HCT116 (cell line): ENCODE data around the gene PPP1R16B. TPM values are rescaled to one million over a fixed set of nuclear protein-coding genes. Genes with fewer than 3 reads are reported as not detected.

ENCODE experiments used
- ATAC-seq: fragments of 200-7000 bp; cut with Tn5 transposase; 2 replicates; pipeline ENCODE4 v1.9.1; 2020; ENCODE audit warnings: mild to moderate bottlenecking, moderate library complexity
- BruUV-seq: library from RNA; stranded (reverse); fragments of 400-500 nt; replicated peaks from 2 replicates; lab custom pipeline; 2021; lab: Mats Ljungman, UMichigan
- CTCF ChIA-PET: fragments of 300-600 bp; sonication (Branson Sonifier 250); formaldehyde crosslinking; loops from one replicate; lab custom pipeline; 2021; ENCODE audit warnings: antibody characterized with exemption; lab: Charles Lee
- POLR2A ChIA-PET: fragments of 300-600, 350-600 bp; sonication (Branson Sonifier 250); formaldehyde crosslinking; loops from one replicate; lab custom pipeline; 2021; ENCODE audit warnings: antibody characterized with exemption; lab: Charles Lee
- RAD21 ChIA-PET, 2 experiments: fragments of 300-600 bp; sonication (Branson Sonifier 250); formaldehyde crosslinking; loops; one replicate each; lab custom pipeline; 2023; ENCODE audit warnings: low total read pairs in 2 of 2; ENCODE audit not compliant: uncharacterized antibody in 2 of 2, unreplicated experiment in 2 of 2, low non-redundant PET in 1 of 2; lab: Charles Lee
- DNase-seq: peaks from one replicate; pipeline ENCODE4 v3.0.0-alpha.2; 2010; ENCODE audit warnings: low read depth, low spot score
- H2AFZ ChIP-seq: fragments of 200-600 bp; shearing (Covaris generic), sonication (generic); 2 replicates; pipeline ENCODE4 v1.6.1; 2017; ENCODE audit warnings: low read depth, mixed run types, mixed read lengths, antibody characterized with exemption, low read length; ENCODE audit not compliant: poor library complexity, severe bottlenecking
- H3K27ac ChIP-seq: 2 replicates; pipeline ENCODE4 v1.5.1; 2012; ENCODE audit warnings: low read depth, low read length
- H3K27me3 ChIP-seq: fragments of 200-600 bp; sonication (generic); 2 replicates; pipeline ENCODE4 v1.6.1; 2016; ENCODE audit warnings: mixed run types, low read length, mixed read lengths; ENCODE audit not compliant: insufficient read depth
- H3K36me3 ChIP-seq, 2 experiments: fragments of 200-500 bp in 1 of 2; fragments of 200-600 bp in 1 of 2; sonication (Bioruptor generic) in 1 of 2; sonication (generic) in 1 of 2; 2 replicates each; pipeline versions ENCODE4 v1.5.1 to v1.6.1; 2014 to 2016; ENCODE audit warnings: low read length in 2 of 2, inconsistent platforms in 1 of 2, mixed read lengths in 1 of 2, mixed run types in 1 of 2; ENCODE audit not compliant: insufficient read depth in 2 of 2, control insufficient read depth in 1 of 2
- H3K4me1 ChIP-seq, 2 experiments: fragments of 200-600 bp in 1 of 2; sonication (generic) in 1 of 2; 2 replicates each; pipeline versions ENCODE4 v1.5.1 to v1.6.1; 2012 to 2017; ENCODE audit warnings: low read length in 2 of 2, inconsistent platforms in 1 of 2, mild to moderate bottlenecking in 1 of 2, mixed read lengths in 1 of 2, mixed run types in 1 of 2, moderate library complexity in 1 of 2; ENCODE audit not compliant: insufficient read depth in 2 of 2, control insufficient read depth in 1 of 2
- H3K4me2 ChIP-seq: fragments of 200-600 bp; sonication (generic); 2 replicates; pipeline ENCODE4 v1.6.1; 2017; ENCODE audit warnings: mixed run types, low read length, mixed read lengths
- H3K4me3 ChIP-seq, 2 experiments: fragments of 200-600 bp in 1 of 2; sonication (generic) in 1 of 2; replicated peaks in 1 of 2; 2 replicates each; pipeline ENCODE4 v1.5.1; 2011 to 2016; ENCODE audit warnings: low read length in 2 of 2, control low read depth in 1 of 2, low read depth in 1 of 2, mild to moderate bottlenecking in 1 of 2, mixed read lengths in 1 of 2, mixed run types in 1 of 2
- H3K79me2 ChIP-seq: fragments of 200-600 bp; sonication (generic); 2 replicates; pipeline ENCODE4 v1.6.1; 2017; ENCODE audit warnings: mild to moderate bottlenecking, mixed run types, low read length, moderate library complexity, mixed read lengths; ENCODE audit not compliant: insufficient read depth
- H3K9ac ChIP-seq: fragments of 200-600 bp; sonication (generic); 2 replicates; pipeline ENCODE4 v1.6.1; 2016; ENCODE audit warnings: low read length, mixed read lengths
- H3K9me2 ChIP-seq: fragments of 200-600 bp; sonication (generic), shearing (Covaris generic); 2 replicates; pipeline ENCODE4 v1.6.1; 2017; ENCODE audit warnings: mixed run types, mild to moderate bottlenecking, moderate library complexity; ENCODE audit not compliant: insufficient read depth
- H3K9me3 ChIP-seq, 2 experiments: fragments of 200-500 bp in 1 of 2; fragments of 200-600 bp in 1 of 2; sonication (Bioruptor generic) in 1 of 2; sonication (generic) in 1 of 2; 2 replicates each; pipeline ENCODE4 v1.6.1; 2014 to 2017; ENCODE audit warnings: low read length in 2 of 2, mixed read lengths in 2 of 2, inconsistent platforms in 1 of 2, low read depth in 1 of 2, mild to moderate bottlenecking in 1 of 2, mixed run types in 1 of 2, moderate library complexity in 1 of 2; ENCODE audit not compliant: control insufficient read depth in 1 of 2, insufficient read depth in 1 of 2
- H4K20me1 ChIP-seq: fragments of 200-600 bp; sonication (generic), shearing (Covaris generic); 2 replicates; pipeline ENCODE4 v1.6.1; 2017; ENCODE audit warnings: mixed run types, mild to moderate bottlenecking, moderate library complexity; ENCODE audit not compliant: insufficient read depth
- ATF3 ChIP-seq: IDR thresholded peaks from 2 replicates; pipeline ENCODE4 v1.6.1; 2012
- CBX3 ChIP-seq: IDR thresholded peaks from 2 replicates; pipeline ENCODE4 v1.6.1; 2012; ENCODE audit warnings: low read depth
- CEBPB ChIP-seq: IDR thresholded peaks from 2 replicates; pipeline ENCODE4 v1.6.1; 2012; ENCODE audit warnings: low read depth
- EGR1 ChIP-seq: IDR thresholded peaks from 2 replicates; pipeline ENCODE4 v1.6.1; 2012; ENCODE audit warnings: low read depth
- EZH2phosphoT487 ChIP-seq: fragments of 200-600 bp; IDR thresholded peaks from 2 replicates; pipeline ENCODE4 v1.6.1; 2018; ENCODE audit warnings: antibody characterized with exemption, borderline replicate concordance
- MAX ChIP-seq: IDR thresholded peaks from 2 replicates; pipeline ENCODE4 v1.6.1; 2012
- POLR2A ChIP-seq: IDR thresholded peaks from 2 replicates; pipeline ENCODE4 v1.7.0; 2011; ENCODE audit warnings: borderline replicate concordance; ENCODE audit not compliant: insufficient read depth, insufficient read length; ENCODE audit errors: extremely low read depth
- SP1 ChIP-seq: IDR thresholded peaks from 2 replicates; pipeline ENCODE4 v1.6.1; 2012; ENCODE audit warnings: low read depth
- SRF ChIP-seq: IDR thresholded peaks from 2 replicates; pipeline ENCODE4 v1.6.1; 2012; ENCODE audit warnings: low read depth
- YY1 ChIP-seq: IDR thresholded peaks from 2 replicates; pipeline ENCODE4 v1.6.1; 2011; ENCODE audit warnings: low read length, low read depth, moderate library complexity, mild to moderate bottlenecking; ENCODE audit not compliant: insufficient replicate concordance; ENCODE audit errors: extremely low read depth
- intact Hi-C: fragments of 100-400 bp; cut with micrococcal nuclease; formaldehyde crosslinking; loops from 2 replicates; pipeline ENCODE4 v1.10.0; 2022
- total RNA-seq: library from RNA; stranded (reverse); gene quantifications from one replicate; pipeline ENCODE4 v1.2.1, GENCODE V29; 2021; ENCODE audit not compliant: unreplicated experiment
- TF ChIP-seq, protein P1 (sequence below): IDR thresholded peaks from 2 replicates; pipeline ENCODE4 v1.6.1; 2011; ENCODE audit warnings: mild to moderate bottlenecking, low read length, moderate library complexity; ENCODE audit not compliant: insufficient replicate concordance; ENCODE audit errors: extremely low read depth
- TF ChIP-seq, protein P2 (sequence below), 3 experiments: fragments of 200-600 bp in 1 of 3; sonication (generic) in 1 of 3; IDR thresholded peaks in 2 of 3; conservative IDR thresholded peaks in 1 of 3; 2 replicates each; pipeline ENCODE4 v1.5.1; 2012 to 2017; ENCODE audit warnings: low read depth in 2 of 3, low read length in 2 of 3, antibody characterized with exemption in 1 of 3, borderline replicate concordance in 1 of 3, control low read depth in 1 of 3, mild to moderate bottlenecking in 1 of 3, mixed read lengths in 1 of 3, mixed run types in 1 of 3, moderate library complexity in 1 of 3; ENCODE audit not compliant: insufficient read depth in 1 of 3

PPP1R16B gene
- total RNA-seq, 1 experiment from 2014 or later = 0.52 TPM

GRCh38 chr20:38827770-38828281 lies 22.3 kb downstream of the PPP1R16B start:
- no peak for DNase-seq
- intact Hi-C loops = no loop called here
- CTCF ChIA-PET = no interaction called here

More at GRCh38 chr20:38827770-38828281, 22.3 kb downstream of the PPP1R16B start:
- no peak for ATAC-seq
- POLR2A ChIA-PET = no interaction called here
- no peaks in the 10 kb centered on the region for H3K36me3 ChIP-seq
- no peak overlapping the region for H3K9ac ChIP-seq
- H3K79me2 ChIP-seq = no peaks in the 10 kb centered on the region
- no peaks in the 10 kb centered on the region for H3K9me2 ChIP-seq
- no peaks in the 10 kb centered on the region for H3K9me3 ChIP-seq
- no peak overlapping the region for H2AFZ ChIP-seq
- RAD21 ChIA-PET = no interaction called here
- H3K4me1 ChIP-seq = peaks cover 16 to 19% of the 10 kb centered on the region in 2 experiments
- H3K27me3 ChIP-seq = peaks cover under 1% of the 10 kb centered on the region; the same call in 1 of the 2 replicates
- no peak overlapping the region for H3K27ac ChIP-seq
- no peak overlapping the region for H3K4me3 ChIP-seq
- no peaks in the 10 kb centered on the region for H4K20me1 ChIP-seq
- H3K4me2 ChIP-seq = no peak overlapping the region
- TF ChIP-seq EZH2phosphoT487 (no peak), MAX (no peak), POLR2A (no peak), CEBPB (no peak), CBX3 (no peak), YY1 (no peak), SP1 (no peak), SRF (no peak), ATF3 (no peak), EGR1 (no peak)
- TF ChIP-seq, protein P1, sequence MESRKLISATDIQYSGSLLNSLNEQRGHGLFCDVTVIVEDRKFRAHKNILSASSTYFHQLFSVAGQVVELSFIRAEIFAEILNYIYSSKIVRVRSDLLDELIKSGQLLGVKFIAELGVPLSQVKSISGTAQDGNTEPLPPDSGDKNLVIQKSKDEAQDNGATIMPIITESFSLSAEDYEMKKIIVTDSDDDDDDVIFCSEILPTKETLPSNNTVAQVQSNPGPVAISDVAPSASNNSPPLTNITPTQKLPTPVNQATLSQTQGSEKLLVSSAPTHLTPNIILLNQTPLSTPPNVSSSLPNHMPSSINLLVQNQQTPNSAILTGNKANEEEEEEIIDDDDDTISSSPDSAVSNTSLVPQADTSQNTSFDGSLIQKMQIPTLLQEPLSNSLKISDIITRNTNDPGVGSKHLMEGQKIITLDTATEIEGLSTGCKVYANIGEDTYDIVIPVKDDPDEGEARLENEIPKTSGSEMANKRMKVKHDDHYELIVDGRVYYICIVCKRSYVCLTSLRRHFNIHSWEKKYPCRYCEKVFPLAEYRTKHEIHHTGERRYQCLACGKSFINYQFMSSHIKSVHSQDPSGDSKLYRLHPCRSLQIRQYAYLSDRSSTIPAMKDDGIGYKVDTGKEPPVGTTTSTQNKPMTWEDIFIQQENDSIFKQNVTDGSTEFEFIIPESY = no peak
- TF ChIP-seq, protein P2, sequence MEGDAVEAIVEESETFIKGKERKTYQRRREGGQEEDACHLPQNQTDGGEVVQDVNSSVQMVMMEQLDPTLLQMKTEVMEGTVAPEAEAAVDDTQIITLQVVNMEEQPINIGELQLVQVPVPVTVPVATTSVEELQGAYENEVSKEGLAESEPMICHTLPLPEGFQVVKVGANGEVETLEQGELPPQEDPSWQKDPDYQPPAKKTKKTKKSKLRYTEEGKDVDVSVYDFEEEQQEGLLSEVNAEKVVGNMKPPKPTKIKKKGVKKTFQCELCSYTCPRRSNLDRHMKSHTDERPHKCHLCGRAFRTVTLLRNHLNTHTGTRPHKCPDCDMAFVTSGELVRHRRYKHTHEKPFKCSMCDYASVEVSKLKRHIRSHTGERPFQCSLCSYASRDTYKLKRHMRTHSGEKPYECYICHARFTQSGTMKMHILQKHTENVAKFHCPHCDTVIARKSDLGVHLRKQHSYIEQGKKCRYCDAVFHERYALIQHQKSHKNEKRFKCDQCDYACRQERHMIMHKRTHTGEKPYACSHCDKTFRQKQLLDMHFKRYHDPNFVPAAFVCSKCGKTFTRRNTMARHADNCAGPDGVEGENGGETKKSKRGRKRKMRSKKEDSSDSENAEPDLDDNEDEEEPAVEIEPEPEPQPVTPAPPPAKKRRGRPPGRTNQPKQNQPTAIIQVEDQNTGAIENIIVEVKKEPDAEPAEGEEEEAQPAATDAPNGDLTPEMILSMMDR (IDR thresholded peaks at IDR 0.05 in 2 of 3, conservative IDR thresholded peaks at IDR 0.05 in 1 of 3; ENCODE audit: borderline replicate concordance in 1 of 3, insufficient read depth in 1 of 3, low read depth in 2 of 3, low read length in 2 of 3) = no peak
- BruUV-seq = no TSS peak
